NCI-H1930 (cell line): Measurements from ENCODE around the gene SLC4A5.
"Not testable (repeated sequence)": the region's sequence is repeated elsewhere in the genome, so short reads cannot be mapped to it uniquely, and the experiment has no call there.

Source experiments
- DNase-seq, 2 experiments: peaks; one replicate each; lab custom pipeline; 2025; lab: John Stamatoyannopoulos, UW

Gene SLC4A5

DNA sequence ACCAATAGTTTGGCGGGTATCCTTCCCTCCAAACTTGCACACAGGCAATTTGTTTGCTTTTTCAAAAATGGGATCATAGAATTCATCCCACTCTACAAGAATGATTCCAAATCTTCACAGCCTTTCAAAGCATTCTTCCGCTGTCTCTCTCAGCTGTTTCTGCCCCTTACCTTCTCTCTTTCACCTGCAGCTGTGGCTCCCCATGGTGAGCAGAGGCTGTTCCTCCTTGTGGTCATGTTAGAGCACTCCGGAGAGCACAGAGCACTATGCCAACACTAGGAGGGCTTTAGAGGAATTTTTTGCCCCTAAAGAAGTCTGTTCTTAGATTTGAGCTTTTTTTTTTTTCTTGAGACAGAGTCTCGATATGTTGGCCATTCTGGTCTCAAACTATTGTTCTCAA, 114.4 kb downstream of the SLC4A5 start:
- no peak for DNase-seq

DNA sequence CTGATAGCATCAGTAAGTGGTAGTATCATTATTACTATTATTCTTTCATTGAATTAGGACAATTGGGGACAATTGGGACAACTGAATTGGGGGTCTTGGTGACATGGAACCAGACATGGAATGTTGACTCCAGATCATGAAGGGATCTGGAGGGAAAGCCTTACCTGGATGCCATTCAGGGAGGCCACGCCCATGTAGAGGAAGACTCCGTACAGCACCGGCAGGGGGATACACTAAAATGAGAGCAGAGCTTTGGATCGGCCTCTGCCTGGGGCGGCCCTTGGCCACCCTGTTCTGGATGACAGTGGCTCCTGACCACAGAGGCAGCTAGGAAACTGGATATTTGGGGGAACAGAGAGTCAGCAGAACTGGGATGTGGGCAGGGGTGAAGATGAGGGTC, 115.6 kb downstream of the SLC4A5 start:
- no peak for DNase-seq

DNA sequence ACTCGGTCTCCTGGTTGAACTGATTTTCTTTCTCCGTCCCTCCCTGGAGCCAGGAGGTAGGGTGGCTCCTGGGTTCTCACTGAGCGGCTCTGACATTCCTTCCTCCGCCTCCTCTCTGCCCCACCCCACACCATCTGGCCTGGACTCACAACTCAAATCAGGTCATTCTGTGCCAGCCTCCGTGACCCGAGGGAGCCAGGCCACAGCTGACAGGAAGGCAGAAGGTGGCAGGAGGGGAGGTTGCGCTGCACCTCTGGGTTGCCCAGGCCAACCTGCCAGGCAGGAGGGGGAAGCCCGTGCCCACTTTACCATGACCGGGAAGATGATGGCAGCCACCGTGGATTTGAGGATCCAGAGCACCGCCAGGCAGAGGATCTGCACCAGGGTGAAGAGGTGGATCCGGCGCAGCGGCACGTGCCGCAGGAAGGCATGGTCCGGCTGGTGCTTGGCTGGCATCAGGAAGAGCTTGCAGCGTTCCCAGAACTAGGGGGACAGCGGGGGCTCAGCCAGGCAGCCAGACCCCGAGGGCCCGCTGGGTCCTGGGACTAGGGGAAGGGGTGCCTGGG, 116.5 kb downstream of the SLC4A5 start:
- no peak for DNase-seq

DNA sequence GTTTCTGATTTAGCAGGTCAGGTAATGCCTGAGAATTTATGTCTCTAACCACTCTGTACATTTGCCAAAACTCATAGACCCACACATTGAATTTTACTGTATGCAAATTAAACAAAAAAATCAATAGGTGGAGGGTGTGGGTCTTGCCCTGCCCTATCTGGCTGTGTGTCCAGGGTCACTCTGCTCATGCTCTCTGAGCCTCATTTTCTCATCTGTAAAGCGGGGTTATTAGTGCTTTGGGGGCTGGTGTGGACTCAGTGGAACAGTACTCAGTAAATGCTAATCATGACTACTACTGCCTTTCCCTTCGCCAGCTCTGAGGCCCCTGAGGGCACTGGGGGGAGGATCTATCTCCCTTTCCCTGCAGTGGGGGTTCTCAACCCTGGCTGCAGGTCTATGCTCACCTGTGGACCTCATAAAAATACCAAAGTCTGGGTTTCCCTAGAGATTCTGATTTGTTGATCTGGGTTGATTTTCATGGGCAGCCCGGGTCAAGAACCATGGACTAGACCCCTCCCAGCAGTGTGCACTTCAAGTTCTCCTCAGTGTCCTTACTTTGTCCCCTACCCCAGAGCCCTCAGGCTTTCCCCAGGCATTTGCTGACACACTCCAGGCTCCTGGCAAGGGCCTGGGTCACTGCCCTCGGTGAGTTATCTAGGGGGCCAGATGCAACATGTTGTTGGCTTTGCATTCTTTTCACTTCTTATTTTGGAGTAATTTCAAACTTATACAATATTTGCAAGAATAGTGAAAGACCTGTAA, 117.3 kb downstream of the SLC4A5 start:
- DNase-seq: no peak

DNA sequence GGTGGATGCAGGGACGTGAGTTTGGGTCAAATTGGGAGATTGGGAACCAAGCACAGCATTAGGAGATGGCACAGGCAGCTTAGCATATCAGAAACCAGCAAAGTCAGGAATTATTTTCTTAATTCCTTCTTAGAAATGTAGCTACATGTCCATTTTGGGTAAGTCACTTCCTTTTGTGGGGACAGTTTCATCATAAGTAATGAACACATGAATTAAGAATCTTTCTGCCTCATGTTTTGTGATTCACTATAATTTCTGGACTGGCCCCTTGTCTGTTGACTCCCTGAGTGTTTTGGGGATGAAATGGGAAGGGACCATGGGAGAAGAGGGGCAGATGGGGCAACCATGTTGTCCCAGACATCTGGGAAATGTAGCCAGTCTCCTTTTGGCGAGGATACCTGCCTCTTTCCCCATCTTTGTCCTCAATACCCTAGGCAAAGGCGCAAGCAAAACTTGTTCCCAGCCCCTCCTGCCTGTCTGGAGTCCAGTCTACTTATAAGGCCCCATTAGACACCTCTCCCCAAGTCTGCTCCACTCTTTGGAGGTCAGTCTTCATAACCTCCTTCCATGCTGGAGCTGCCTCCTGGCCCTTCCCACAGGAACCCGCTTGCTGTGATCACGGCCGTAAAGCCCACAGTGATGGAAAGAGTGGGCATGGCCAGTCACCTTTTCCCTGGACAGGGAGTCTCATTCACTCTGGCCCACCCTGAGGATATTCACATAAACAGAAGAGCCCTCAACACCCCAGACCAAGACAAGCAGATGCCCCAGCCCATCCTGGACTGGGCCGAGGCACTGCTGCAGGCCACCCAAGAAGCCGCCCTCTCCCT, 119.1 kb downstream of the SLC4A5 start:
- DNase-seq: no peak

DNA sequence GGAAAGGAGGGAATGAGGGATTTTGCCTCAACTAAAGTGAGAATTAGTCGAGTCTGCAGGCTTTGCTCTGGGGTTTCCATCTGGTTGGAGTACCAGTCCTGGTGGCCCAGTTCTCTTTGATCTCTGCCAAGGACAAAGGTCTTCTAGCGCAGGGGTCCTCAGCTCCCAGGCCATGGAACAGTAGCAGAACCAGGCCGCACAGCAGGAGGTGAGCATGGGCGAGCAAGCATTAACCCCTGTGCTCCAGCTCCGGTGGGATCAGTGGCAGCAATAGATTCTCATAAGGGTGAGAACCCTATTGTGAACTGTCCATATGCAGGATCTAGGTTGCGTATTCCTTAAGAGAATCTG, 120.9 kb downstream of the SLC4A5 start:
- no peak for DNase-seq

DNA sequence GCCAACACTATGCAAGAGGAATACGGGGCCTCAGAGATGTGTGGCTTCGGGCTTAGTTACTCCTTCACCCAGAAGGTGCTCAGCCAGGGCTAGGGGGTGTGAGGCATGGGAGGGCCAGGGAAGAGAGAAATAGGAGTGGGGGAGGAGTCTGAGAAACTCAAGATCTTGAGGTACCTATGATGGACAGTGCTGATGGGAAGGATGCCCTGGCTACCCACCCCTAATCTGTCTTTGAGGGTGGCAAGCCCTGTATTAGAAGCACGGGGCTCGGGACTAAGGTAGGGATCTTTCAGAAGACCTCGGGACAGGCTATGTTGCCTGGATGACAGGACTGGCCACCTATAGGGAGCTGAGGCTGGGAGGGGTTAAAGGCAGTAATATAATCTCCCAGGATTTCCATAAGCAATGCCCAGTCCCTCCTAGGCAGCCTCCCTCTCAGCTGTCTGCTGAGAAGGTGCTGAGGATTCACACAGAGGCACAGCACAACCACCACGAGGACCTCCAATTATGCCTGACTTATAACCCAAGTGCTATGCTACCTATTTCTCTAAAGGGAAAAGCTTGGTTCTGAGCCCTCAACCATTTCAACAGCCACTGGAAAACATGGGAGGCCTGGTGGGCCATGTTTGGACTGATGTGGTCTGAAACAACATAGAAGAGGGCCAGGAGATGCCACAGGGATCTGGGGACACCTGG, 121.5 kb downstream of the SLC4A5 start:
- no peak for DNase-seq

DNA sequence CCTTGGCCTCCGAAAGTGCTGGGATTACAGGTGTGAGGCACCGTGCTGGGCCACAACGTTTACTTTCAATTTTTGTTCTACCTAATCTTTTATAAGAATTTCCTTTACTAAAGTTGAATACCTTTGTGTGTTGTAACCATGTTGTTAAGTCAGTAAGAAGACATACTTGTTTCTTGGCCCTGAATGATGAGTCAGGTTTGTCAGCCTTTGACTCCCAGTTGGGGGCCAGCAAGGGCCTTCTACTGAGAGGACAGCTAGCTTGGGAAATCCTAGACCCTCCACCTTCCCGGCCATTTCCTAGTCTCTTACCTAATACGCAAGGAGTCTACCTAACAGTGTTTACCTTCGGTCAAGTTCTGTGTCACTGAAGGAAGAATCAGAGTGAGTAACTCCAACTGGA, 122.1 kb downstream of the SLC4A5 start:
- no peak for DNase-seq

DNA sequence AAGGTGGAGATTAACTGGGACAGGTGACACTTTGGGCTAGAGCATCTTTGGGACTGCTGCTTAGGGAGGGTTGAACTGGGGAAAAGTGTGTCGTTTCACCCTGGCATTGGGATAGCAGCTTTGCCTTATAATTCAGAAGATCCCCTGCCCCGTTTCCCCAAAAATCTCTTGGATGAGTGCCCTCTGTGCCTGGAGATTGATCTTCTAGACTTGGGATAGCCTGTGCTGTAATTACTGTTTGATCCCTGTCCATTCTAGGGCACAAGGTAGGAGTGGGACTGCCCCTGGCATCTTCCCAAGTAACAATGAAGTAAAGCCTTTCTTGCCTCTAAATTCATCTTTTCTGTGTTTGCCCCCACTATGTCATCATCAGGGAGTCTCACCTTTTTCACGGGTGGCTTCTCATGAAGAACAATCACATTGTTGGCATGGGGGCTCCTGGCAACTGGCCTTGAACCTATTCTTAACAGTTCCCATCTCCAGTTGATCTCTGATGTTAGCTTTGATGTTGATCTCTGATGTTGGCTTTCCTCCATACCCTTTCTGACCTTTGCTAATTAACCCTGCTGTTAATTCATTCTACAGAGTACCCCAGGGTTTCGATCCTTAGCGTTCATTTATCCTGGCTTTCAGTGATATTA, 123.2 kb downstream of the SLC4A5 start:
- DNase-seq: no peak

DNA sequence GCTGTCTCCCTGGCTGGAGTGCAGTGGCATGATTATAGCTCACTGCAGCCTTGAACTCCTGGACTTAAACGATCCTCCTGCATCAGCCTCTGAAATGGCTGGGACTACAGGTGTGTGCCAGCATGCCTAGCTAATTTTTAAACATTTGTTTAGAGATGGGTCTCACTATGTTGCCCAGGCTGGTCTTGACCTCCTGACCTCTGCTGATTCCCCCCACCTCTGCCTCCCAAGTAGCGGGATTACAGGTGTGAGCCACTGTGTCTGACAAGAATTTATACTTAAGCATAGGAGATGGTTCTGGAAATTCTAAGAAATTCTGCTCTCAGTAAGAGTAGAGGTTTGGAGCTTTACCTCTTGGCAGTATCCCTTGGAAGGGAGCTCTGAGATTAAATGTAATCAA, 126.6 kb downstream of the SLC4A5 start:
- no peak for DNase-seq

DNA sequence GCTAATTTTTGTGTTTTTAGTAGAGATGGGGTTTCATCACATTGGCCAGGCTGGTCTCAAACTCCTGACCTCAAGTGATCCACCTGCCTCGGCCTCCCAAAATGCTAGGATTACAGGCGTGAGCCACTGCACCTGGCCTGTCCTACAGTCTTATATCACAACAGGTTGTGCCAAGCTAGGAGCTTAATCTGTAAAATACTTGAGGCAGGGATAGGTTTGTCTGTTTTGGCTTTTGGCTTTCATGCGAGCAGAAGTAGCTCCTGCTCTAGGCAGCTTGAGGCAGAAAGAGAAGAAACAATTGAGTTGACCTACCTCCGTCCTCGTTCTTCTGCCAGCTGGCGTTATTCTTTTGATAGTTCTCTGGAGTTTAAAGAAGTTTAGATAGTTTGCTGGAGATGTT, 127.4 kb downstream of the SLC4A5 start:
- not testable (repeated sequence) for DNase-seq

DNA sequence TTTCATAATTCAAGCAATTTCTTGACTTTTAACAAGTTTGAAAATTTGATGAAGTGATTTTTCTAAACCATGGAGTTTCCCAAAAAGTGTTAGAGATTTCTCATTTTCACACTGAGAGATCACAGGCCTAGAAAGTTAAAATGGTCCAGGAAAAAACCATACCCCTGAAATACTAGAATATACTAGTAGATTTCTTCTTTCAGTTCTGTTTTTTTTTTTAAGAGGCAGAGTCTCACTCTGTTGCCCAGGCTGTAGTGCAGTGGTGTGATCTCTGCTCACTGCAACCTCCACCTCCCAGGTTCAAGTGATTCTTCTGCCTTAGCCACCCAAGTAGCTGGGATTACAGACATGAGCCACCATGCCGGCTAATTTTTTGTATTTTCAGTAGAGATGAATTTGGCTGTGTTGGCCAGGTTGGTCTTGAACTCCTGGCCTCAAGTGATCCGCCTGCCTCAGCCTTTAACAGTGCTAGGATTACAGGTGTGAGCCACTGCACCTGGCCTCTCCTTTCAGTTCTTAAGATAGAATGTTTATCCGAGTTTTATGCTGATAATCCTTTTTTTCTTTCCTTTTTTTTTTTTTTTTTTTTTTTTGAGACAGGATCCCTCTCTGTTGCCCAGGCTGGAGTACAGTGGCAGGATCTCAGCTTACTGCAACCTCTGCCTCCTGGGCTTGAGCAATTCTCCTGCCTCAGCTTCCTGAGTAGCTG, 130.4 kb downstream of the SLC4A5 start:
- DNase-seq: no peak

DNA sequence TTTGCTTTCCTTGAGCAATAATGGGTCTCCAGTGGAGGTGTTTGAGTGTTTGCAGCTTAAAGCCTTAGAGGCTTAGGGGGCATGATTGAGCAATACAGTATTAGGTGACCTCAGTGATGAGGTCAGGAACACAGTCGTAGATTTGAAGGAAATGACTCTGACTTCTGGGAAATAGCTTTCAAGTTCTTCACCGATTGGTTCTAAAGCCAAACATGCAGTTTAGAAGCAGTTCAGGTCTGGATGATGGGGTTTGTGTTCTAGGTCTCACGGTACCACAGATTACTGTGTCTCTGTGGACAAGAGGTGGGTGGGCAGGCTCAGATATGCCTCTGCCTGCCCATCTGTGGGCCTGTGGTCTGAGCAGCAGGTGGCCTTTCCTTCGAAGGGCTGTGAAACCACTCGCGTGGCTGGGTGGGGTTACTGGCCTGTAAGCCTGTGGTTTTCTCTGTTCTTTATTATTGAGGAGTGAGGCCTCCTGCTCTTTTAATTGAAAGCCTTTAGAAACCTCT, 137.0 kb downstream of the SLC4A5 start:
- DNase-seq: no peak

DNA sequence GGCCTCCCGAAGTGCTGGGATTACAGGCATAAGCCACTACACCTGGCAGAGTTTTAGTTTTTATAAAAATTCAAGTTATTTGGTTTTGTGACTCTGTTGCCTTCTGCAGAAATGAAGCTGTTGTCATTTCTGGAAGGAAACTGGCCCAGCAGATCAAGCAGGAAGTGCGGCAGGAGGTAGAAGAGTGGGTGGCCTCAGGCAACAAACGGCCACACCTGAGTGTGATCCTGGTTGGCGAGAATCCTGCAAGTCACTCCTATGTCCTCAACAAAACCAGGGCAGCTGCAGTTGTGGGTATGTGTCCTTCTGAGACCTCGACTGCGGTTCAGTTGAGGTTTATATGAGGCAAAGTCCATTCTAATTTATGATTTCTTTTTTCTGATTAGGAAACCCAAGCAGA, 137.6 kb downstream of the SLC4A5 start:
- no peak for DNase-seq

DNA sequence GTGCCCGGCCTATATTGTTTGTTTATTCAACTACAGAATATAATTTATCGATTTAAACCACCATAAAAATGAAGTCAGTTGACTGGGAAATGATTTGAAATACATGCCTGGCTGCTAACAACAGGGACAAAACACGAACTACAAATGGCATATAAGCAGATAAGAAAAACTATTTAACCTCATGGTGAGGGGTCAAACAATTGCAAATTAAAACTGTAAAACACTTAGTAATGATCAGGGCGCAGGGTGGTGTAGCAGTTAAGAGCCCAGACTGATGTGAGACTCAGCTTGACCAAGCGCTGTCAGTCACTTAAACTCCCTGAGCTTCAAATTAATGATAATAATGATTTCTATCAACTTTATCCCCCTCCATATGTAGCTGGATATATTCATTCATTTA, 138.1 kb downstream of the SLC4A5 start:
- DNase-seq: no peak

DNA sequence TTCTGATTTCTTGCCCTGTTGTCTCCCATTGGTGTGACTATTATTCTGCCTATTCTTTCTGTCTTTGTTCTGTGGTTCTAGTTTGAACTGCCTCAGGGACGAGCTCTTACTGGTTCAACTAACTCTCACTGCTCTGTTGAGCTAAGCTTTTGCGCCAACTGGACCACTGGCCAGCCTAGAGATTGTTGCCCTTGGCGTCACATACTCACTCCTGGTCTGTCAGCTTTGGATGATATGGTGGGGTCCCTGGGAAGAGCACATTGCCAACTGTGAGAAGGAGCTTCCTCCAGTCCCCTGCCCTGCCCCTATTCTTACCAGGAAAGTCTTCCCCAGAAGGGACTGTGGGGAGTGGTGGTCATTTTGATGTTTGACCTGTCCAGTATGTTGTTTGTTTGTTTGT, 138.8 kb downstream of the SLC4A5 start:
- no peak for DNase-seq

DNA sequence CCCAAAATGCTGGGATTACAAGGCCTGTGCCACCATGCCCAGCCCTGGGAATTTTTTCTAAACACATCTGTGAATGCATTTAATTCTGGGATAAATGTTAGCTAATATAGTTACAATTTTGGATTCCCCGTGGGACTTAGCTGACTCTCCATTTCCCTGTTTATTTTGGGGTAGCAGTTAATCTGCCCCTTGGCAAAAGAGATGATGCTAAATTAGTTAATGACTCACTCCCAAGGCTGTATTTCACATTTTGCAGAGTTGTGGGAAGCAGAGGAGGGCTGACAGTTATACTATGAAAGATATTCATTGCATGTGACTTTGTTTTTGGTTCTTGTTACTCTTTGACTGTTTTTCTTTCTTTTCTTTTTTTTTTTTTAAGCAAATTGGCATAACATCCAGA, 141.6 kb downstream of the SLC4A5 start:
- no peak for DNase-seq

DNA sequence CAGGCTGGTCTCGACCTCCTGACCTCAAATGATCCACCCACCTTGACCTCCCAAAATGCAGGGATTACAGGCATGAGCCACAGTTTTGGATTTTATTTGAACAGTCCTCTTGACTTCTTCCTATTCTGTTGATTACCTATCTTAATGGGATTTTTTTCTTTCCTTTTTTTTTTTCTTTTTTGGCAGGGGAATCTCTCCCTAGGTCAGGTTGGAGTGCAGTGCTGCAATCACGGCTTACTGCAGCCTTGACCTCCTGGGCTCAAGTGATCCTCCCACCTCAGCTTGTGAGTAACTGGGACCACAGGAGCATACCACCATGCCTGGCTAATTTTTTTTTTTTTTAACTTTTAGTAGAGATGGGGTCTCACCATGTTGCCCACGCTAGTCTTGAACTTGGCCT, 142.0 kb downstream of the SLC4A5 start:
- no peak for DNase-seq

DNA sequence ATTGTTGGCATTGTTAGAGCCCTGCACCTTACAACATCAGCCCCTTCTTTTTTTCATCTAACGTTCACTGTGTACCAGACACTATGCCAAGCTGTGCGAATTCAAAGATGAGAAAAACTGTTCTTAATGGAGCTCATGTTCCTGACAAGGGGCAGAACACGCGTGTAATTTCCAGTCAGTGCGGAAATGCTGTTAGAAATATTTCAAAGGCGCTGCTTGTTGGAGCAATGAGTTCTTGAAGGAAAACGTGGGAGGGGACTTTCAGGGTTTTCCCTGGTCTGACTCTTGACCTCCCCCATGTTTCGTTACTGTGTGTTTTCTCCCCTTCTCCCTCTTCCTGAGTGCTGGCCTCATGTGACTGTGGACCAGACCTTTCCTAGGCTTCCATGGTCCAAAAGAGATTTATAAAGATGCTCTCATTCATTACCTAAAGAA, 143.3 kb downstream of the SLC4A5 start:
- no peak for DNase-seq

DNA sequence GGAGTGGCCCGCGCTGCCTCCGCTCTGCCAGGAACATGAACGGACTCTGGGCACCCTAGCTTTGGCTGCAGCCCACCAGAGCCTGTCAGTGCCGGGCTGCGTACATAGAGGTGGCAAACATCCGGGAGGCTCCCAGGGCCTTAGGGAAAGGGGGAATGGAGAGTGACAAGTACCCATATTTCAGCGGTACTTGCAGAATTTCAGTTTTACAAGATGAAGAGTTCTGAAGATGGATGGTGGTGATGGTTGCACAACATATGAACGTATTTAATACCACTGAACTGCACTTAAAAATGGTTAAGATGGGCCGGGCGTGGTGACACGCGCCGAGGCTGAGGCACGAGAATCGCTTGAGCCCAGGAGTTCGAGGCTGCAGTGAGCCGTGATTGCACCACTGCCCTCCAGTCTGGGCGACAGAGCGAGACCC, 143.9 kb downstream of the SLC4A5 start:
- no peak for DNase-seq
